HFFc6 (cell line): ENCODE data around the gene ACOT11. TPM values are rescaled to one million over a fixed set of nuclear protein-coding genes. Genes with fewer than 3 reads are reported as not detected.

Experiments
- DNase-seq: peaks from one replicate; pipeline ENCODE4 v3.0.0-alpha.2; 2018
- H3K27ac Mint-ChIP-seq: 2 replicates; pipeline ENCODE4 v1.8.0; 2020; ENCODE audit warnings: mild to moderate bottlenecking, mixed read lengths
- H3K27me3 Mint-ChIP-seq: 2 replicates; pipeline ENCODE4 v1.8.0; 2021; ENCODE audit warnings: mild to moderate bottlenecking, moderate library complexity, mixed read lengths; ENCODE audit not compliant: insufficient read depth
- H3K36me3 Mint-ChIP-seq: 2 replicates; pipeline ENCODE4 v1.8.0; 2021; ENCODE audit warnings: low read depth, mixed read lengths
- H3K4me1 Mint-ChIP-seq: 2 replicates; pipeline ENCODE4 v1.8.0; 2020; ENCODE audit warnings: low read depth, mixed read lengths
- H3K4me3 Mint-ChIP-seq: 2 replicates; pipeline ENCODE4 v1.8.0; 2020; ENCODE audit warnings: mild to moderate bottlenecking, moderate library complexity, mixed read lengths
- H3K9me3 Mint-ChIP-seq: 2 replicates; pipeline ENCODE4 v1.8.0; 2020; ENCODE audit warnings: mild to moderate bottlenecking, mixed read lengths
- CTCF ChIP-seq: fragments of 200-600 bp; sonication (generic); IDR thresholded peaks from 2 replicates; pipeline ENCODE4 v1.5.0; 2021; ENCODE audit warnings: antibody characterized with exemption, mild to moderate bottlenecking
- total RNA-seq, 6 experiments: library from RNA; stranded (reverse); fragmentation: NEBNext Ultra II Directional; extraction: Animal tissue kit (Norgen Biotek cat#: 25700); gene quantifications; 2 replicates in 1 of 6; 3 replicates in 5 of 6; pipeline ENCODE4 v1.2.3, GENCODE V29; 2021

The ACOT11 gene
- total RNA-seq, 6 experiments from 2014 or later: 2.9 to 4.8 (median 3.8) TPM

DNA sequence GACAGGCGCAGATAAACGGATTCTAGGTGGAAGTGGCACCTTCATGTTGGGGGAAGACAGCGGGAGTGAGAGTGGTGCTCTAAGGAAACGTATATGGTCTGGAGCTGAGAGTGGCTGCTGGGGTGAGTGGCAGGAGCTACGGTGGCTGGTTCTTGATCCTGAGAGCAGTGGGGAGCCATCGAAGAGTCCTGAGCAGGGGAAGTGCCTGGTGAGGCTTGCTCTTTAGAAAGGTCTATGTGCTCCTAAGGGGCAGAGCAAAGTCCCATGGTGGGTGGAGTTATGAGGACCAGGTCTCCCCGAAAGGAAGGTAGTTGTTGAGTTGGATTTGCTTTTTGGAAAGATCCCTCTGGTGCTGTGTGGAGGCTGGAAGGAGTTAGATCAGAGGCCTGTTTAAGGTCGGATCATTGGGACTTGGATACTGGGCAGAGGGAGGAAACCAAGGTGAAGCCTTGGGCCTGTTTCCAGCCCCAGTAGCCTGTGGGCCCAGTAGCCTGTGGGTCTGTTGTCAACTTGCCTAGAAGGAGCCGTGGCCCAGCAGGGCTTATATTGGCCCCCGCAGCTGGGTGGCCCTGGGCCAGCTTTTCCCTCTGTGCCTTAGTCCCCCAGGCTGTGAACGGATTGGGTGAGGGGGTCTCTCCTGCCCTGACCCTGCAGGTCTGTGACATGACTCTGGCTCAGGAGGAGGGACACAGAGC, 33.0 kb downstream of the ACOT11 start:
- no peak for TF ChIP-seq CTCF
- Mint-ChIP-seq H3K4me1 (peaks cover 12% of the 10 kb centered on the region), H3K27ac (no peak overlapping the region; the same call in 1 of the 2 replicates), H3K4me3 (no peak overlapping the region), H3K27me3 (no peaks in the 10 kb centered on the region; the same call in 1 of the 2 replicates), H3K9me3 (no peaks in the 10 kb centered on the region), H3K36me3 (no peaks in the 10 kb centered on the region)
- no peak for DNase-seq

- peak; percentile 77 for DNase-seq
- no peaks in the 10 kb centered on the region for H3K9me3 Mint-ChIP-seq
- no peak overlapping the region for H3K4me3 Mint-ChIP-seq
- H3K27ac Mint-ChIP-seq: no peak overlapping the region
- H3K4me1 Mint-ChIP-seq: peaks cover 12% of the 10 kb centered on the region
- H3K36me3 Mint-ChIP-seq: no peaks in the 10 kb centered on the region
- TF ChIP-seq CTCF: no peak
- no peaks in the 10 kb centered on the region; the same call in none of the 2 replicates for H3K27me3 Mint-ChIP-seq
These were observed 33.6 kb downstream of the ACOT11 start for GRCh38 chr1:54581621-54582035.

GRCh38 chr1:54582566-54583306, 34.7 kb downstream of the ACOT11 start:
- Mint-ChIP-seq H3K36me3 (no peaks in the 10 kb centered on the region), H3K27me3 (no peaks in the 10 kb centered on the region; the same call in none of the 2 replicates), H3K4me1 (peaks cover 12% of the 10 kb centered on the region), H3K4me3 (no peak overlapping the region), H3K27ac (no peak overlapping the region), H3K9me3 (no peaks in the 10 kb centered on the region)
- TF ChIP-seq CTCF: no peak
- DNase-seq: no peak

DNA sequence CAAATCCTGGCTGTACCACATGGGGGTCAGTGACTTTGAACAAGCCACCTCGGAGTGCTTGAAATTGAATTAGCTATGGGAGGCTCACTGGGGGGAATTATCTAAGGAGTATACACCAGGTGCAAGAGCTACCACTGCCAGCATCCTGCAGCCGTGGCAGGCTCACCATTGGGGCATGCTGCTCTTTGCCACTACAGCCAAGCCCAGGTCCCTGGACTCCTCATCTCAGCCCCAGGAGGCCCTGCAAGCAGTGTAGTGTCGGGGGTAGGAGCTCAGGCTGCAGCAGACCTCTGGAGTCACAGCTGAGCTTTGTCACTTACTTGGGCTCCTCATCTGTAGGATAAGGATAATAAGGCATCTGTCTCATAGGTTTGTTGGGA, 35.3 kb downstream of the ACOT11 start:
- no peak for TF ChIP-seq CTCF
- Mint-ChIP-seq H3K4me1 (peaks cover 12% of the 10 kb centered on the region), H3K36me3 (no peaks in the 10 kb centered on the region), H3K27ac (no peak overlapping the region), H3K27me3 (no peaks in the 10 kb centered on the region; the same call in none of the 2 replicates), H3K4me3 (no peak overlapping the region), H3K9me3 (no peaks in the 10 kb centered on the region)
- DNase-seq: no peak

DNA sequence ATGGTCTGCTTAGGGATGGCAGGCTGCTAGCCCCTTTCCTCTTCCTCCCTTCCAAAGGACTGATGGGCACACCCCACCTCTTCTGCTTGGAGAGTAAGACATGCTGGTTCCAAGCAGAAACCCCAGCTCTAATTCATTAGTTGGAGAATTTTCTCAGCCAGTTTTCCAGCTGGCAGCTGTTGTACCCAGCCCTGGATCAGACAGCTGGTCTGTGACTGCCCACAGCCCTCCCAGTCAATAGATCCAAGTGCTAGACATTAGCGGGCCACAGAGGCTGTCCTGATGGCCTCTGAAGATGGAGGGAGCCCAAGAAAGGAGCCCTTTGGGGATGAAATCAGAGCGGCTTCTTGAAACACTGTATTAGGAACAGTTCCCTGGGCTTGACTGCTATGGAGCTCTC, 35.8 kb downstream of the ACOT11 start:
- DNase-seq: no peak
- no peak overlapping the region for H3K4me3 Mint-ChIP-seq
- H3K36me3 Mint-ChIP-seq: no peaks in the 10 kb centered on the region
- peaks cover 12% of the 10 kb centered on the region for H3K4me1 Mint-ChIP-seq
- no peaks in the 10 kb centered on the region for H3K9me3 Mint-ChIP-seq
- no peak overlapping the region for H3K27ac Mint-ChIP-seq
- H3K27me3 Mint-ChIP-seq: no peaks in the 10 kb centered on the region; the same call in none of the 2 replicates
- no peak for TF ChIP-seq CTCF
